ENCODE data around the gene PER3.

DNA sequence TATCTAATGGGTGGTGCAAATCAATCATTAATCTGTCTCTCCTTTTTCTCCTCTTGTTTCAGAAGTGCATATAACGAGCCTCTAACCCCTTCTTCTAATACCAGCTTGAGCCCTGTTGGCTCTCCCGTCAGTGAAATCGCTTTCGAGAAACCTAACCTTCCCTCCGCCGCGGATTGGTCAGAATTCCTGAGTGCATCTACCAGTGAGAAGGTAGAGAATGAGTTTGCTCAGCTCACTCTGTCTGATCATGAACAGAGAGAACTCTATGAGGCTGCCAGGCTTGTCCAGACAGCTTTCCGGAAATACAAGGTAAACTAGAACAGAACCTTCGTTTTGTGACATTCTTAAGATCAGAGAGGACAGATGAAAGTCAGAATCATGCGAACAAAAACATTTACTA is 38.3 kb upstream of the PER3 start:
- TF ChIP-seq EZH2 (IDR thresholded peaks at IDR 0.05; ENCODE audit: low read length, missing control alignments) (no peak), CTCF (conservative IDR thresholded peaks at IDR 0.05 in 1 of 2, IDR thresholded peaks at IDR 0.05 in 1 of 2; ENCODE audit: low read depth in 1 of 2, low read length in 2 of 2) (no peak)

Measured in fibroblast of lung (primary cell).